Psoas muscle (tissue), 8 donors: Measurements from ENCODE around the gene PTGES3. TPM values are rescaled to one million over a fixed set of nuclear protein-coding genes. Genes with fewer than 3 reads are reported as not detected.
"Not testable (repeated sequence)": the region's sequence is repeated elsewhere in the genome, so short reads cannot be mapped to it uniquely, and the experiment has no call there.

Source experiments
- ATAC-seq, 4 donors: fragments of 200-7000 bp; cut with Tn5 transposase; one replicate each; pipeline ENCODE4 v1.9.1; 2020; ENCODE audit warnings: moderate library complexity in 3 of 4, mild to moderate bottlenecking in 2 of 4
- DNase-seq, 2 donors: peaks; one replicate each; pipeline ENCODE4 v3.0.0-alpha.2; 2020
- H3K27ac ChIP-seq: fragments of 200-600 bp; one replicate; pipeline ENCODE4 v1.8.0; 2022
- H3K27me3 ChIP-seq, 3 donors: fragments of 200-600 bp in 1 of 3; one replicate each; pipeline versions ENCODE4 v1.6.1 to v1.8.0; 2013 to 2022; ENCODE audit warnings: low read length in 2 of 3, mild to moderate bottlenecking in 2 of 3, moderate library complexity in 1 of 3; ENCODE audit not compliant: insufficient read depth in 3 of 3
- H3K36me3 ChIP-seq, 2 donors: fragments of 200-600 bp in 1 of 2; one replicate each; pipeline versions ENCODE4 v1.6.1 to v1.8.0; 2013 to 2022; ENCODE audit warnings: low read depth in 1 of 2, mild to moderate bottlenecking in 1 of 2, moderate library complexity in 1 of 2; ENCODE audit not compliant: insufficient read depth in 1 of 2
- H3K4me1 ChIP-seq: fragments of 200-600 bp; one replicate; pipeline ENCODE4 v1.8.0; 2022
- H3K4me3 ChIP-seq: fragments of 200-600 bp; one replicate; pipeline ENCODE4 v1.8.0; 2022; ENCODE audit warnings: mild to moderate bottlenecking
- H3K9me3 ChIP-seq: fragments of 200-600 bp; one replicate; pipeline ENCODE4 v1.8.0; 2022
- WGBS, 3 donors: extraction: QIAGEN DNeasy Blood & Tissue Kit; methylation state at CpG; one replicate each; pipeline versions ENCODE4 v1.1.6 to v1.1.7; 2013; 5-methylcytosine and 5-hydroxymethylcytosine counted together
- intact Hi-C, 2 donors: fragments of 100-400 bp; cut with DNase I; formaldehyde crosslinking; loops; one replicate each; pipeline versions ENCODE4 v1.11.0 to v1.14.2; 2022
- polyA plus RNA-seq, 3 donors: library from polyadenylated mRNA; stranded (reverse); fragments of 200-250 nt; gene quantifications; one replicate each; pipeline ENCODE4 v1.2.3, GENCODE V29; 2013
- total RNA-seq, 4 donors: library from RNA; stranded (reverse); fragmentation: NEBNext Ultra II Directional in 2 of 4; extraction: Animal tissue kit (Norgen Biotek cat#: 25700) in 2 of 4; gene quantifications; one replicate each; pipeline versions ENCODE4 v1.2.1 to v1.2.4, GENCODE V29; 2021 to 2023
- TF ChIP-seq, protein P1 (sequence below): fragments of 200-600 bp; IDR thresholded peaks from one replicate; pipeline ENCODE4 v1.8.0; 2022; ENCODE audit warnings: antibody characterized with exemption
- donor health status: healthy with polysubstance abuse.
- donor health status: DM: no; HTN: no; CAD: no; lungs with moderate emphysema.
- donor health status: Bipolar disorder and iron deficiency.
- donor health status: healthy.
- donor health status: DM: yes; HTN: yes; CAD: no.
- donor health status: DM: no; HTN: no; CAD: no.
- donor health status: DM: no; HTN: no; CAD: no.
- donor health status: DM: yes; HTN: yes; CAD: no.

PTGES3 gene
- total and polyA plus RNA-seq, 7 donors, result 118 to 253 (median 153) TPM

DNA sequence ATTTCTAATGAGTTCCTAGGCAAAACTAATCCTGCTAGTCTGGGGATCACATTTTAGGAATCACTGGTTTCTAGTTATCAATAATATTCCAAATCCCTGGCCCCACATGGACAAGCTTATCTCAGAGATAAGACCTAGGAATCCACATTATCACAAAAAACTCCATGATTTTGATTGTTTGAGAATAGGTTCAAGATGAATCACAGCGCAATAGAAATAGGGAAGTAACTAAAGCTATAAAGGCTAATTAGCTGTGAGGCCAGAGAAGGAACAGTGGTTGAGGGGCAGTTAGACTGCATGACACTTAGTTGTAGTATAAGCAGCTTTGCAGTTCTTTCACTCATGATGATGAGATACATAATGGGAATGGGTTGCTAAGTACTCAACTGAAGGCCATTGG, 29.2 kb downstream of the PTGES3 start:
- H3K27ac ChIP-seq, result no peak overlapping the region
- intact Hi-C loops, result no loop called here
- DNase-seq (no peak), ATAC-seq (no peak)
- H3K27me3 ChIP-seq, result no peaks in the 10 kb centered on the region
- WGBS, 3 donors, result 91 to 100% (median 96%) methylated on average over 1 of the region's 1 CpG
- H3K36me3 ChIP-seq, result peaks cover 3 to 20% of the 10 kb centered on the region in 2 donors
- peaks cover 2% of the 10 kb centered on the region for H3K9me3 ChIP-seq
- no peaks in the 10 kb centered on the region for H3K4me1 ChIP-seq
- TF ChIP-seq, protein P1, sequence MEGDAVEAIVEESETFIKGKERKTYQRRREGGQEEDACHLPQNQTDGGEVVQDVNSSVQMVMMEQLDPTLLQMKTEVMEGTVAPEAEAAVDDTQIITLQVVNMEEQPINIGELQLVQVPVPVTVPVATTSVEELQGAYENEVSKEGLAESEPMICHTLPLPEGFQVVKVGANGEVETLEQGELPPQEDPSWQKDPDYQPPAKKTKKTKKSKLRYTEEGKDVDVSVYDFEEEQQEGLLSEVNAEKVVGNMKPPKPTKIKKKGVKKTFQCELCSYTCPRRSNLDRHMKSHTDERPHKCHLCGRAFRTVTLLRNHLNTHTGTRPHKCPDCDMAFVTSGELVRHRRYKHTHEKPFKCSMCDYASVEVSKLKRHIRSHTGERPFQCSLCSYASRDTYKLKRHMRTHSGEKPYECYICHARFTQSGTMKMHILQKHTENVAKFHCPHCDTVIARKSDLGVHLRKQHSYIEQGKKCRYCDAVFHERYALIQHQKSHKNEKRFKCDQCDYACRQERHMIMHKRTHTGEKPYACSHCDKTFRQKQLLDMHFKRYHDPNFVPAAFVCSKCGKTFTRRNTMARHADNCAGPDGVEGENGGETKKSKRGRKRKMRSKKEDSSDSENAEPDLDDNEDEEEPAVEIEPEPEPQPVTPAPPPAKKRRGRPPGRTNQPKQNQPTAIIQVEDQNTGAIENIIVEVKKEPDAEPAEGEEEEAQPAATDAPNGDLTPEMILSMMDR, result no peak
- no peak overlapping the region for H3K4me3 ChIP-seq

DNA sequence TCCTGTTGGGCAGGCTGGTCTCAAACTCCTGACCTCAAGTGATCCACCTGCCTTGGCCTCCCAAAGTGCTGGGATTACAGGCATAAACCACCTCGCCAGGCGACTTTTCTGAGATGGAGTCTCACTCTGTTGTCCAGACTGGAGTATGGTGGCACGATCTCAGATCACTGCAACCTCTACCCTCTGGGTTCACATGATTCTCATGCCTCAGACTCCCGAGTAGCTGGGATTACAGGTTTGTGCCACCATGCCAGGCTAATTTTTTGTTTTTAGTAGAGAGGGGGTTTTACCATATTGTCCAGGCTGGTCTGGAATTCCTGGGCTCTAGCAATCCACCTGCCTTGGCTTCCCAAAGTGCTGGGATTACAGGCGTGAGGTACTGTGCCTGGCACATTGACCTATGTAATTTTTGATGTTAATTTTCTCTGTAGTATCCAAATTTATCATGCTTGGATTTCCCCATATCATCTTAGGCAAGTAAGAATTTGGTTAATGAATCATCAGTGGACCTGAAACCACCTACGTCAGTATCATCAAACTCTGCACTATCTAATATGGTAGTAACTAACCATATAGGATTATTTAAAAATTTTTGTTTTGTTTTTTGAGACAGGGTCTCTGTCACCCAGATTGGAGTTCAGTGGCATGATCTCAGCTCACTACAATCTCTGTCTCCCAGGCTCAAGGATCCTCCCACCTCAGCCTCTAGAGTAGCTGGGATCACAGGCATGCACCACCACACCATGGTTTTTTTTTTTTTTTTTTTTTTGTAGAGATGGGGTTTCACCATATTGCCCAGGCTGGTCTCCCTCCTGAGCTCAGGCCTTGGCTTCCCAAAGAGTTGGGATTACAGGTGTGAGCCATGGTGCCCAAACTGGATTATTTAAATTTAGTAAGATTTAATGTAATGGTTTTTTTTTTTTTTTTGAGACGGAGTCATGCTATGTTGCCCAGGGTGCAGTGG, 30.4 kb downstream of the PTGES3 start:
- 81 to 85% (median 81%) methylated on average over 7 of the region's 7 CpGs for WGBS, 3 donors
- H3K27me3 ChIP-seq, result no peaks in the 10 kb centered on the region
- H3K4me1 ChIP-seq, result no peaks in the 10 kb centered on the region
- DNase-seq (no peak), ATAC-seq (peak in 1 of 4 donors; percentile 10)
- no peak overlapping the region for H3K27ac ChIP-seq
- H3K9me3 ChIP-seq, result peaks cover 8% of the 10 kb centered on the region
- peaks cover 0 to 8% of the 10 kb centered on the region in 2 donors for H3K36me3 ChIP-seq
- TF ChIP-seq, protein P1, result no peak
- H3K4me3 ChIP-seq, result no peak overlapping the region
- intact Hi-C loops, result no loop called here

DNA sequence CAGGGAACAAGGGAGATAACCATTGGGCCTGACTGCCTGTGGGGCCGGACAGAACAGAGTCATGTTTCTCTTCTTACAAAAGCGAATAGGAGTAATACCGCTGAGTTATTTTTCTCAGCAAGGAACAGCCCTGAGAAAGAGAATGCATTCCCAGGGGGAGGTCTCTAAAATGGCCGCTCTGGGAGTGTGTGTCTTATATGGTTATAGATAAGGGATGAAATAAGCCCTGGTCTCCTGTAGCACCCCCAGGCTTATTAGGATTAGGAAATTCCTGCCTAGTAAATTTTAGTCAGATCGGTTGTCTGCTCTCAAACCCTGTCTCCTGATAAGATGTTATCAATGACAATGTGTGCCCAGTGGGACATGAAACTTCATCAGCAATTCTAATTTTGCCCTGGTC, 34.3 kb downstream of the PTGES3 start:
- ATAC-seq, H3K36me3 ChIP-seq, H3K4me1 ChIP-seq, intact Hi-C loops, H3K27me3 ChIP-seq, H3K27ac ChIP-seq, DNase-seq, H3K4me3 ChIP-seq, H3K9me3 ChIP-seq: not testable (repeated sequence)
- 82 to 88% (median 86%) methylated on average over 5 of the region's 5 CpGs for whole genome bisulfite sequencing, 3 donors

DNA sequence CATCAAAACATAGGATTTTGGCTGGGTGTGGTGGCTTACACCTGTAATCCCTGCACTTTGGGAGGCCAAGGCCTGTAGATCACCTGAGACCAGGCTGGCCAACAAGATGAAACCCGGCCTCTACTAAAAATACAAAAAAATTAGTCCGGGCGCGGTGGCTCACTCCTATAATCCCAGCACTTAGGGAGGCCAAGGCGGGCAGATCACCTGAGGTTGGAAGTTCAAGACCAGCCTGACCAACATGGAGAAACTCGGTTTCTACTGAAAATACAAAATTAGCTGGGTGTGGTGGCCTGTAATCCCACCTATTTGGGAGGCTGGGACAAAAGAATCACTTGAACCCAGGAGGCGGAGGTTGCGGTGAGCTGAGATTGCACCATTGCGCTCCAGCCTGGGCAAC, 40.1 kb downstream of the PTGES3 start:
- not testable (repeated sequence) for DNase-seq, H3K9me3 ChIP-seq, H3K27ac ChIP-seq, ATAC-seq, H3K4me3 ChIP-seq, H3K27me3 ChIP-seq
- WGBS, 3 donors, result 93 to 97% (median 94%) methylated on average over 9 of the region's 9 CpGs
- intact Hi-C loops, result loop anchor here (5.0 kb wide), 2 partner anchors 34 to 39 kb away; partner anchors contain the start of gene PTGES3 (in 1 of the 2)
- Histone ChIP-seq H3K4me1 (peaks cover 17% of the 10 kb centered on the region), H3K36me3 (peaks cover 3 to 19% of the 10 kb centered on the region in 2 donors)

DNA sequence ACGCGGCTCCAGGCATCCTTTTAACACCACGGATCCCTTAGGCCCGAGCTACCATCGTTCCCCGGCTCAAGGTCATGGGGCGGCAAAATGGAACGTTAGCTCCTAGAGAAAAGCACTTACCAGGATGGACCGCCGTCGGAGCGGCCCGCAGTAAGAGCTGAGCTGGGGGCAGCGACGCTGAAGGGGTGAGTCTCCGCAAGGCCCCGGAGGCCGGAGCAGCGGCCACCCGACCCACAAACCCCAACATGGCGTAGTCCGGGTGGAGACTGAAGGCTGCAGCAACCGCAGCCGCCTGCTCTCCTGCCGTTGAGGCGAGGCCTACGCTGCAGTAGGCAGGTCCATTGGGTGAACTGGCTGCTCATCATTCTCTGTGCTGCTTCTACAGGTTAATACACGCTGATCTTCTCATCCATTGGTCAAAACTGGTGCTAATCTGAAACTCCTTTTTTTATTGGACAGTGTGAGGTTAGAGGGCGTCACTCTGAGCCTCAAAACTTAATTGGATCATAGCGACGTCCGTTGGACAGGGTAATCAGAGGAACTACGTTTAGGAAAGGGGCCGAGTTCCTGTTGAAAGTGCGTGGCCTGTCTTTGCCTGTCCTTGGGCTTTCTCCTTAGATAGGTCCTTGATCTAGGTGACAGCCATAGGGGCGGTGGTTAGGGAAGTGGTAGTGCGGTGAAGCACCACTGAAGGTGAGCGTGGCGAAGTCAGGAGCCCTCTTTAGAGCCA, 42.2 kb downstream of the PTGES3 start, which contains the start of gene ATP5F1B:
Gene ATP5F1B, minus strand, starts transcription at position 268 of the 730 bp plus-strand sequence. Its CDS starts 21 bp downstream, at position 247.
- H3K27ac ChIP-seq, result peak within 1 kb of the TSS; percentile 98
- no peaks in the 10 kb centered on the region for H3K27me3 ChIP-seq
- peak within 1 kb of the TSS; percentile 99 for H3K4me3 ChIP-seq
- peak; percentile 93 to 96 for DNase-seq
- peaks cover 29% of the 10 kb centered on the region for H3K4me1 ChIP-seq
- TF ChIP-seq, protein P1, result no peak
- WGBS, 3 donors, result 1 to 5% (median 2%) methylated on average over 39 of the region's 39 CpGs
- ATAC-seq, result peak; percentile 97 to 98 (median 98)
- intact Hi-C loops, result loop anchor here (2.0 to 5.0 kb wide), 3 partner anchors 36 to 75 kb away; partner anchors contain the start of gene PTGES3 (in 1 of the 2)
- no peaks in the 10 kb centered on the region for H3K9me3 ChIP-seq
- peaks cover 15 to 40% of the 10 kb centered on the region in 2 donors for H3K36me3 ChIP-seq
